Measurements from ENCODE around the gene RPS6KA4.

GRCh38 chr11:64341429-64341828, 17.5 kb upstream of the RPS6KA4 start:
- TF ChIP-seq POLR2AphosphoS5 (IDR thresholded peaks at IDR 0.05) (no peak), POLR2A (IDR thresholded peaks at IDR 0.05) (no peak)
